ENCODE data around the gene KSR2.

DNA sequence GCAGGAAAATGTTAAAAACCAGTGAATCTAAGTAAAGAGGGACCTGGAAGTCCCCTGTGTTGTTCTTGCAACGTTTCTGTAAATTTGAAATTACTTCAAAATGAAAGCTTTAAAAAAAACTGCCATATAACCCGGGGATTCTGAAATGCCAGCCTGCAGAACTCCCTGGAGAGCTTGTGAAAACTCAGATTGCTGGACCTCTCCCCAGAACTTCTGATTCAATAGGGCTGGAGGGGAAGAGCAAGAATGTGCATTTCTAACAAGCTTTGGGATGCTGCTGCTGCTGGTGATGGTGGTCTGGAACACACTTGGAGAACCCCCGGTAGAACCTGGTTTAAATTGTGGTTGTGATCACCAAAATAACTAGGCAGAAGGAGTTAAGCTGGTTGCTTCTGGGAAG, 307.3 kb downstream of the KSR2 start:
- no peak for TF ChIP-seq EZH2 (IDR thresholded peaks at IDR 0.05)
- TF ChIP-seq POLR2AphosphoS5 (IDR thresholded peaks at IDR 0.05; ENCODE audit: borderline replicate concordance, low read depth, low read length) = no peak
- no peak for TF ChIP-seq FOXP2 (optimal IDR thresholded peaks at IDR 0.05; ENCODE audit: control extremely low read depth, extremely low read length, insufficient read depth)

All from SK-N-MC (cell line).